ENCODE results near the gene PHF1. TPM values are rescaled to one million over a fixed set of nuclear protein-coding genes. Genes with fewer than 3 reads are reported as not detected.

The PHF1 gene
- total RNA-seq, 1 experiment from 2014 or later: 68.3 TPM

GRCh38 chr6:33380272-33380981 is 30.4 kb upstream of the PHF1 start:
- DNase-seq: no peak
- Mint-ChIP-seq H3K4me3 (ENCODE audit: low read depth, unreplicated experiment) (no peak overlapping the region), H3K4me1 (ENCODE audit: low read depth, unreplicated experiment) (peaks cover 9% of the 10 kb centered on the region), H3K27ac (ENCODE audit: unreplicated experiment) (no peak overlapping the region), H3K9me3 (ENCODE audit: low read depth, unreplicated experiment) (no peaks in the 10 kb centered on the region), H3K27me3 (ENCODE audit: unreplicated experiment) (no peaks in the 10 kb centered on the region), H3K36me3 (ENCODE audit: insufficient read depth, unreplicated experiment) (no peaks in the 10 kb centered on the region)
- BruUV-seq (replicated peaks): no TSS peak
- TF ChIP-seq, protein P1, sequence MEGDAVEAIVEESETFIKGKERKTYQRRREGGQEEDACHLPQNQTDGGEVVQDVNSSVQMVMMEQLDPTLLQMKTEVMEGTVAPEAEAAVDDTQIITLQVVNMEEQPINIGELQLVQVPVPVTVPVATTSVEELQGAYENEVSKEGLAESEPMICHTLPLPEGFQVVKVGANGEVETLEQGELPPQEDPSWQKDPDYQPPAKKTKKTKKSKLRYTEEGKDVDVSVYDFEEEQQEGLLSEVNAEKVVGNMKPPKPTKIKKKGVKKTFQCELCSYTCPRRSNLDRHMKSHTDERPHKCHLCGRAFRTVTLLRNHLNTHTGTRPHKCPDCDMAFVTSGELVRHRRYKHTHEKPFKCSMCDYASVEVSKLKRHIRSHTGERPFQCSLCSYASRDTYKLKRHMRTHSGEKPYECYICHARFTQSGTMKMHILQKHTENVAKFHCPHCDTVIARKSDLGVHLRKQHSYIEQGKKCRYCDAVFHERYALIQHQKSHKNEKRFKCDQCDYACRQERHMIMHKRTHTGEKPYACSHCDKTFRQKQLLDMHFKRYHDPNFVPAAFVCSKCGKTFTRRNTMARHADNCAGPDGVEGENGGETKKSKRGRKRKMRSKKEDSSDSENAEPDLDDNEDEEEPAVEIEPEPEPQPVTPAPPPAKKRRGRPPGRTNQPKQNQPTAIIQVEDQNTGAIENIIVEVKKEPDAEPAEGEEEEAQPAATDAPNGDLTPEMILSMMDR (IDR thresholded peaks at IDR 0.05; ENCODE audit: unreplicated experiment): no peak
- CTCF ChIA-PET: interaction anchor here (0.7 kb wide), 2 partner anchors 299 to 408 kb away, joined by 3 read pairs; no protein-coding TSS in a partner anchor
- intact Hi-C loops (cut with micrococcal nuclease; ENCODE audit: unreplicated experiment): no loop called here

DNA sequence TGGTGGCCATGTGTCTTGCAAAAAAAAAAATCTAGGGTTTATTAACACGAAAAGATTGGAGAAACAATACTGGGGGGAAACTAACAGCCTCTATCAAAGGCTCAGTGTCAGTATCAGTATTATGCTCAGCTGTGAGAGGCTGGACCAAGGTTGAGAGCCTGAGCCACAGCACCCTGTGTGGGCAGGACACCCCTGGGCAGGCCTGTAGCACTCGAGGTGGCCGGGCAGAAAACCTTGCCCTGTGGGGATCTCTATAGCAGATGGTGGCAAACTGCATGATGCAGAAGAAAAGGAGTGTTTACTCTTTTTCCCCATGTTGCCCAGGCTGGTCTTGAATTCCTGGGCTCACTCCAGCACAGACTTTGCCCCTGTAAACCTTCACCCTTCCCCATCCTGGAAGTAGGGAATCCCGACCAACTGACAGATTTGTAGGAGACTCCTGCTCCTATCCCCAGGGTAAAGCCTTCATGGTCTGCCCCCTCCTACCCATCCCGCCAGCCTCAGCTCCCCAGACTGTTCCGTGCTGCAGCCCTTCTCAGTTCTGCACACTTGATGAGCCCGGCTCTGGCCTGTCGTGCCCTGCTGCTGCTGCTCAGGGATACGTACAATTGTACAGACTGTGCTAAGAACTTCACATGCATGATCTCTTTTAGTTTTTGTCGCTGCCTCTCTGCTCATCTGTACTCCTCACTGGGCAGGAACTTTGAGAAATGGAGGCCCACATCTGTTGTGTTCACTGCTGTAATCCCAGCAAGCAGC is 27.2 kb upstream of the PHF1 start:
- H3K9me3 Mint-ChIP-seq (ENCODE audit: low read depth, unreplicated experiment): no peaks in the 10 kb centered on the region
- intact Hi-C loops (cut with micrococcal nuclease; ENCODE audit: unreplicated experiment): no loop called here
- TF ChIP-seq, protein P1 (IDR thresholded peaks at IDR 0.05; ENCODE audit: unreplicated experiment): no peak
- H3K36me3 Mint-ChIP-seq (ENCODE audit: insufficient read depth, unreplicated experiment): no peaks in the 10 kb centered on the region
- no peaks in the 10 kb centered on the region for H3K27me3 Mint-ChIP-seq (ENCODE audit: unreplicated experiment)
- no peak for DNase-seq
- no peak overlapping the region for H3K27ac Mint-ChIP-seq (ENCODE audit: unreplicated experiment)
- H3K4me1 Mint-ChIP-seq (ENCODE audit: low read depth, unreplicated experiment): no peaks in the 10 kb centered on the region
- no TSS peak for BruUV-seq (replicated peaks)
- no peak overlapping the region for H3K4me3 Mint-ChIP-seq (ENCODE audit: low read depth, unreplicated experiment)
- CTCF ChIA-PET: no interaction called here

DNA sequence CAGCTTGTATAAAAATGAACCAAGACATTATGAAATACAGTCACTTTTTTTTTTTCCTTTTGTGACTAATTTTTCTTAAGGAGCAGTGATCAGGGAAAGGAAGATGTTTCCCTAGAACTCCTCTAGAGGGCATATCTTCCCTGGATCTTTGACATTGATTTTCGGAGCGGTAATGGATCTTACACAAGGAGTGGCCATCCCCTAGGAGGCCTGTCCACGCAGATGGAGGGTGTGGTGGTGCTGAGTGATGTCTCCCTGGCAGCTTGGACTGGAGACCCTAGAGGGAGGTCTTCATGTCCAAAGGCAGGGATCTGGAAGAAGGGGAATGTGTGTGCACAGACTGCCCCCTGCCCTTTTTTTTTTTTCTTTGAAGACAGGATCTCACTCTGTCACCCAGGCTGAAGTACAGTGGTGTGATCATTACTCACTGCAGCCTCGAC is 26.2 kb upstream of the PHF1 start:
- TF ChIP-seq, protein P1 (IDR thresholded peaks at IDR 0.05; ENCODE audit: unreplicated experiment): peak; percentile 73
- intact Hi-C loops (cut with micrococcal nuclease; ENCODE audit: unreplicated experiment): no loop called here
- H3K4me1 Mint-ChIP-seq (ENCODE audit: low read depth, unreplicated experiment): no peaks in the 10 kb centered on the region
- H3K27me3 Mint-ChIP-seq (ENCODE audit: unreplicated experiment): no peaks in the 10 kb centered on the region
- DNase-seq: no peak
- H3K4me3 Mint-ChIP-seq (ENCODE audit: low read depth, unreplicated experiment): no peak overlapping the region
- CTCF ChIA-PET: interaction anchor here (0.6 to 0.7 kb wide), 2 partner anchors 9 to 201 kb away, joined by 3 to 5 read pairs; no protein-coding TSS in a partner anchor
- no TSS peak for BruUV-seq (replicated peaks)
- H3K9me3 Mint-ChIP-seq (ENCODE audit: low read depth, unreplicated experiment): no peaks in the 10 kb centered on the region
- no peaks in the 10 kb centered on the region for H3K36me3 Mint-ChIP-seq (ENCODE audit: insufficient read depth, unreplicated experiment)
- H3K27ac Mint-ChIP-seq (ENCODE audit: unreplicated experiment): no peak overlapping the region

GRCh38 chr6:33390173-33390572 is 20.6 kb upstream of the PHF1 start:
- CTCF ChIA-PET: interaction anchor here (1.6 kb wide), 1 partner anchor 78 kb away, joined by 3 read pairs; no protein-coding TSS in a partner anchor
- H3K4me1 Mint-ChIP-seq (ENCODE audit: low read depth, unreplicated experiment): peaks cover 29% of the 10 kb centered on the region
- TF ChIP-seq, protein P1 (IDR thresholded peaks at IDR 0.05; ENCODE audit: unreplicated experiment): no peak
- H3K4me3 Mint-ChIP-seq (ENCODE audit: low read depth, unreplicated experiment): no peak overlapping the region
- H3K36me3 Mint-ChIP-seq (ENCODE audit: insufficient read depth, unreplicated experiment): peaks cover 43% of the 10 kb centered on the region
- intact Hi-C loops (cut with micrococcal nuclease; ENCODE audit: unreplicated experiment): loop anchor here (5.0 kb wide), 2 partner anchors 37 to 73 kb away; partner anchors contain the start of gene ZBTB22
- no peak for DNase-seq
- H3K9me3 Mint-ChIP-seq (ENCODE audit: low read depth, unreplicated experiment): no peaks in the 10 kb centered on the region
- H3K27ac Mint-ChIP-seq (ENCODE audit: unreplicated experiment): no peak overlapping the region
- H3K27me3 Mint-ChIP-seq (ENCODE audit: unreplicated experiment): no peaks in the 10 kb centered on the region
- BruUV-seq (replicated peaks): no TSS peak
